ENCODE results near the gene CDKN1C.

GRCh38 chr11:2913019-2913431, 27.4 kb upstream of the CDKN1C start:
- TF ChIP-seq CTCF (IDR thresholded peaks at IDR 0.05) (no peak), POLR2A (IDR thresholded peaks at IDR 0.05) (no peak)

Data from adrenal gland (tissue), 5 donors.